Cardiac muscle cell (in vitro differentiated cells and primary cell): Measurements from ENCODE around the gene TMPRSS4. TPM values are rescaled to one million over a fixed set of nuclear protein-coding genes. Genes with fewer than 3 reads are reported as not detected.

Source experiments
- DNase-seq, 2 donors: peaks; one replicate each; pipeline versions ENCODE4 v3.0.0 to v3.0.0-alpha.2; 2010 to 2017; ENCODE audit warnings: low read depth in 1 of 2, low spot score in 1 of 2
- H3K27ac ChIP-seq: fragments of 200-600 bp; sonication (generic); 2 replicates; pipeline ENCODE4 v1.5.1; 2016
- H3K27me3 ChIP-seq: fragments of 200-600 bp; sonication (generic); 2 replicates; pipeline ENCODE4 v1.6.0; 2016; ENCODE audit warnings: control low read depth
- H3K36me3 ChIP-seq: fragments of 200-600 bp; sonication (generic); 2 replicates; pipeline ENCODE4 v1.5.1; 2016; ENCODE audit warnings: control low read depth
- H3K4me1 ChIP-seq: fragments of 200-600 bp; sonication (generic); 2 replicates; pipeline ENCODE4 v1.8.1; 2017; ENCODE audit warnings: low read depth, mild to moderate bottlenecking, mixed run types
- H3K4me3 ChIP-seq: fragments of 200-600 bp; sonication (generic); 2 replicates; pipeline ENCODE4 v1.5.1; 2016; ENCODE audit warnings: mild to moderate bottlenecking
- H3K9me3 ChIP-seq: fragments of 200-600 bp; sonication (generic); 2 replicates; pipeline ENCODE4 v1.5.1; 2017; ENCODE audit warnings: low read depth, mild to moderate bottlenecking, control low read depth
- polyA plus RNA-seq: library from polyadenylated mRNA; unstranded; fragments of >200 nt; fragmentation: Nextera tagmentation; extraction: Ambion mirVana; gene quantifications from 2 replicates; pipeline ENCODE4 v1.2.1, GENCODE V29; 2016
- total RNA-seq: library from RNA; depleted of rRNA; stranded (reverse); fragments of >200 nt; gene quantifications from 2 replicates; pipeline ENCODE4 v1.2.3, GENCODE V29; 2016
- TF ChIP-seq, protein P1 (sequence below): IDR thresholded peaks from 2 replicates; pipeline ENCODE4 v1.5.1; 2012; ENCODE audit warnings: low read depth, mild to moderate bottlenecking, low read length

TMPRSS4 gene
- total and polyA plus RNA-seq, 2 experiments from 2014 or later = not detected

DNA sequence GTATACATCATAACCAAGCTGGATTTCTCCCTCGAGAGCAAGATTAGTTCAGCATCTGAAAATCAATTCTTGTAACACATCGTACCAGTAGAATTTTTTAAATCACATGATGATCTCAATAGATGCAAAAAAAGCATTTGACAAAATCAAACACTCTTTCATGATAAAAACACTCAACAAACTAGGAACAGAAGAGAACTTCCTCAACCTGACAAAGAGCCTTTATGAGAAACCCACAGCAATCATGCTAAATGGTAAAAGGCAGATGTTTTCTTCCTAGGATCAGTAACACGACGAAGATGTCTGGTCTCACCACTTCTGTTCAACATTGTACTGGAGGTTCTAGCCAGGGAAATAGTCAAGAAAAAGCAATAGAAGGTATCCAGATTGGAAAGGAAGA is 34.1 kb upstream of the TMPRSS4 start:
- TF ChIP-seq, protein P1, sequence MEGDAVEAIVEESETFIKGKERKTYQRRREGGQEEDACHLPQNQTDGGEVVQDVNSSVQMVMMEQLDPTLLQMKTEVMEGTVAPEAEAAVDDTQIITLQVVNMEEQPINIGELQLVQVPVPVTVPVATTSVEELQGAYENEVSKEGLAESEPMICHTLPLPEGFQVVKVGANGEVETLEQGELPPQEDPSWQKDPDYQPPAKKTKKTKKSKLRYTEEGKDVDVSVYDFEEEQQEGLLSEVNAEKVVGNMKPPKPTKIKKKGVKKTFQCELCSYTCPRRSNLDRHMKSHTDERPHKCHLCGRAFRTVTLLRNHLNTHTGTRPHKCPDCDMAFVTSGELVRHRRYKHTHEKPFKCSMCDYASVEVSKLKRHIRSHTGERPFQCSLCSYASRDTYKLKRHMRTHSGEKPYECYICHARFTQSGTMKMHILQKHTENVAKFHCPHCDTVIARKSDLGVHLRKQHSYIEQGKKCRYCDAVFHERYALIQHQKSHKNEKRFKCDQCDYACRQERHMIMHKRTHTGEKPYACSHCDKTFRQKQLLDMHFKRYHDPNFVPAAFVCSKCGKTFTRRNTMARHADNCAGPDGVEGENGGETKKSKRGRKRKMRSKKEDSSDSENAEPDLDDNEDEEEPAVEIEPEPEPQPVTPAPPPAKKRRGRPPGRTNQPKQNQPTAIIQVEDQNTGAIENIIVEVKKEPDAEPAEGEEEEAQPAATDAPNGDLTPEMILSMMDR = no peak
- no peaks in the 10 kb centered on the region for H3K36me3 ChIP-seq
- H3K27ac ChIP-seq = no peak overlapping the region
- no peak overlapping the region for H3K4me3 ChIP-seq
- H3K9me3 ChIP-seq = no peaks in the 10 kb centered on the region
- H3K27me3 ChIP-seq = peaks cover 8% of the 10 kb centered on the region
- no peak for DNase-seq
- H3K4me1 ChIP-seq = no peaks in the 10 kb centered on the region

DNA sequence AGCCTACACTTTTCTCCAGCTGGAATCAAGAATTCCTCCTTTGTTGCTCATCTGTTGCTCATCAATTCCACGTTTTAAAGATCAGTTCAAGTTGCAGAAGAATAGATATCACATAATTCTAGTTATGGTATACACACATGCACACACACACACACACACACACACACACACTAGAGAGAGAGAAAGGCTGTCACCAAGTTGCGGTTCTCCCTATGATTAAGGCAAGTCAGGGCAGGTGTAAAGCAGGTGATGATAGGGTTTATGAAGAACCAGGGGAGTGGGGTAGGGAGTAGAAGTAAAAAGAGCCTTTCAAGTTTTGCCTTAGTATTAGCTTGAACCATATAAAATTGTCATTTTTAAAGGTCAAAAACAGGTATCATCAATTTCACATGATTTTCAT is 31.7 kb upstream of the TMPRSS4 start:
- no peaks in the 10 kb centered on the region for H3K36me3 ChIP-seq
- H3K4me1 ChIP-seq = no peaks in the 10 kb centered on the region
- TF ChIP-seq, protein P1 = no peak
- H3K27ac ChIP-seq = no peak overlapping the region
- no peak overlapping the region for H3K4me3 ChIP-seq
- no peaks in the 10 kb centered on the region for H3K9me3 ChIP-seq
- H3K27me3 ChIP-seq = peaks cover 8% of the 10 kb centered on the region
- no peak for DNase-seq

DNA sequence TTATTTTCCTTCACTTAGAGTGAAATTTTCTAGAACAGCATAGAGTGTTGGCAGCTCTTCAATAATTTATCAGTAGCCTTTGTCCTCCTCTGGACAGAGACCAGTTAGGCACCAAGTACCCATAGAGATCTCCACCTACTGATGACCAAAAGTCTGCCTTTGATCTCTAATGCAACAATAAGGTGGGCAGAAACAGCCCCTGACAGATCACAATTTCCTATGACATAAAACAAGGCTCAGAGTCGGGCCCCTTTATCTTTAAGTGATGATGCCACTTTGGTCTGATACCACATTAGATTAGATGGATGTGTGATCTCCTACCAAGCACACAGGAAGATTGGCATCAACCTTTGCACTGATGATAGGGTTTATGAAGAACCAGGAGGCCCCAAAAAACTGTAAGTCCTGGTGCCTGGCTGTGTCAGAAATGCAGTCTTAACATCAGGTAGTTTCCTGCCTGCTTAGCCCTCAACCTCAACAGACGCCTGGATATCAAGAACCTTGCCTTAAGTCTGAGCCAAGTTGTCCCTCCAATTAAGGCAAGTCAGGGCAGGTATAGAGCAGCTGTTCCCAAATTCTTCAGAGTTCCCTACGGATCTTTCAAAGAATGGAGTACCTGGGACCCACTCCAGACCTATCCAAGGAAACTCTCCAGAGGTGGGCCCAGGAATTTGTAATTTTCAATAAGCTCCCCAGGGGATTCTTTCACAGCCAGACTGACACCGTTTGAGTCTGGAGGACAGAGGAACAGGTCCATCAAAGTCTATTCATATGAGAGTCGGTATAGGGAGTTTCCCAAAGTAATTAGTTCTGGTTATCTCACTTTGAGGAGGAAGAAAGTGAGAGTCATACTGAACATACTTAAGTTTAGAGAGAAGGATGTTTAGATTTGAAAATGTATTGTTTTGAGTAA is 30.6 kb upstream of the TMPRSS4 start:
- no peak overlapping the region for H3K27ac ChIP-seq
- no peaks in the 10 kb centered on the region for H3K4me1 ChIP-seq
- H3K4me3 ChIP-seq = no peak overlapping the region
- peaks cover 8% of the 10 kb centered on the region for H3K27me3 ChIP-seq
- no peaks in the 10 kb centered on the region for H3K36me3 ChIP-seq
- H3K9me3 ChIP-seq = no peaks in the 10 kb centered on the region
- no peak for DNase-seq
- TF ChIP-seq, protein P1 = no peak

DNA sequence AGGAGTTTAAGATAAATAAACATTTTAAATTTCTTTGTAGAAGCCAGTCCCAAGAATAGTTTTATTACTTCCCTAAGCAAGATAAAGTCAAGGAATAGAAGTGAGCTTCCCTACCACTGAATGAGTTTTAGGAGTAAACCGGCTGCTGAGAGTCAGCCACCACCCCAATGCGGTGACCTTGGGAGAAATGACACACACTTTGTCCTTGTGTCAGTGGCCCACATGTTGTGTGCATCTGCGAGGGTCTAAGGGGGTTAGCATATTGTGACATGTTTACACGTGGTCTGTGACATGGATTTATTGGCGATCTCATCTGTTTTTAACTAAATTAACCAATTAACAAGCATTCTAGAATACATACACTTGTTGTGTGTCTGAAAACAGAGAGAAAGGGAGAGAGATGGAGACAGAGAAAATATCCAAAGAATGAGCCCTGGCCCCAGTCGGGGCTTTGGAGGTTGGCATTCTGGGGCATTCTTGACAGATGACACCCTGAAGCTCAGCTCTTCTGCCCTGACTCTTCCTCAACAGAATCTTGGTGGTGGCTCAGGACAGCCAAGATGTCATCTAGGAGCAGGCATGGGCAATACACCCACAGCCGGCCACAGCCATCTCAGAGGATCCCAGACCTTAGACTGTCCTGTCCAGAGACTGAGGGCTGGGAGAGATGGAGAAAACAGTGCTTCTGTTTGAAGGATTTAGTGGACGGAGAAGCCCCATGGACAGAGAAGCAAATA is 29.7 kb upstream of the TMPRSS4 start:
- DNase-seq = no peak

DNA sequence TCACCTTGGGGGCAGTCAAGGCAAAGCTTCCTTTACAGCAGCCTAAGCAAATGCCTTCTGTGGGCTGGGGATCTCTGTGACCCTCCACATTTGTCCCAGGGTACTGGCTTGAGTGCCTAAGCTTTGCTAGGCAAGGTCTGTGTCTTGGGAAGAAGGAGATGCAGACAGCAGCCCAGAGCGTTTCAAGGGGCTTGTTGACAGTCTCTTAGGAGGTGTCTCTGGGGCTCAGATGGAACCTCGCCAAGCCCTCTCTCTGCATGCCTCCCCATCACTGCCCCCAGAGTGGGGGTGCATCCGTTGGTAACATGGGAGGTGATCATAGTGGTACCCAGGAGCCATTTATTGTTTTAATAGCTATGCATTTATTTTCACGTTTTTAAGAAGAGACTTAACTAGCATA is 29.1 kb upstream of the TMPRSS4 start:
- no peak for DNase-seq
- Histone ChIP-seq H3K9me3 (no peaks in the 10 kb centered on the region), H3K36me3 (no peaks in the 10 kb centered on the region), H3K4me3 (no peak overlapping the region), H3K27me3 (peaks cover 8% of the 10 kb centered on the region), H3K27ac (no peak overlapping the region), H3K4me1 (no peaks in the 10 kb centered on the region)
- TF ChIP-seq, protein P1 = no peak

More for the DNA sequence above, 29.7 kb upstream of the TMPRSS4 start:
- no peak overlapping the region for H3K4me3 ChIP-seq
- TF ChIP-seq, protein P1 = no peak
- no peak overlapping the region for H3K27ac ChIP-seq
- no peaks in the 10 kb centered on the region for H3K9me3 ChIP-seq
- peaks cover 8% of the 10 kb centered on the region for H3K27me3 ChIP-seq
- H3K4me1 ChIP-seq = no peaks in the 10 kb centered on the region
- no peaks in the 10 kb centered on the region for H3K36me3 ChIP-seq
